Stimulated activated naive CD8-positive, alpha-beta T cell treated with anti-CD3 and anti-CD28 coated beads, Interleukin-15, amount 100 ng/mL, for 72 hours (primary cell): Measurements from ENCODE around the gene SCP2.
A peak's percentile ranks its signal among the peaks of the same experiment; 100 is the strongest.
"Not testable (repeated sequence)": the region's sequence is repeated elsewhere in the genome, so short reads cannot be mapped to it uniquely, and the experiment has no call there.

Experiments used
- ATAC-seq: fragments of 150-1000 bp; cut with Tn5 transposase; 2 replicates; pipeline ENCODE4 v1.10.0; 2021; ENCODE audit warnings: mild to moderate bottlenecking, moderate library complexity
- DNase-seq, 2 donors: peaks; one replicate each; pipeline ENCODE4 v3.0.0; 2021 to 2022
- H3K27ac Mint-ChIP-seq, 2 donors: one replicate each; pipeline ENCODE4 v1.8.0; 2022; ENCODE audit warnings: mild to moderate bottlenecking in 2 of 2, mixed read lengths in 2 of 2, moderate library complexity in 2 of 2
- H3K27me3 Mint-ChIP-seq: one replicate; pipeline ENCODE4 v1.8.0; 2022; ENCODE audit warnings: mixed read lengths
- H3K4me1 Mint-ChIP-seq: one replicate; pipeline ENCODE4 v1.8.0; 2022; ENCODE audit warnings: mild to moderate bottlenecking, mixed read lengths
- H3K4me3 Mint-ChIP-seq, 2 donors: one replicate each; pipeline ENCODE4 v1.8.0; 2022; ENCODE audit warnings: mild to moderate bottlenecking in 2 of 2, mixed read lengths in 2 of 2, moderate library complexity in 1 of 2
- H3K9me3 Mint-ChIP-seq, 2 donors: one replicate each; pipeline ENCODE4 v1.8.0; 2022; ENCODE audit warnings: mixed read lengths in 2 of 2

The SCP2 gene

DNA sequence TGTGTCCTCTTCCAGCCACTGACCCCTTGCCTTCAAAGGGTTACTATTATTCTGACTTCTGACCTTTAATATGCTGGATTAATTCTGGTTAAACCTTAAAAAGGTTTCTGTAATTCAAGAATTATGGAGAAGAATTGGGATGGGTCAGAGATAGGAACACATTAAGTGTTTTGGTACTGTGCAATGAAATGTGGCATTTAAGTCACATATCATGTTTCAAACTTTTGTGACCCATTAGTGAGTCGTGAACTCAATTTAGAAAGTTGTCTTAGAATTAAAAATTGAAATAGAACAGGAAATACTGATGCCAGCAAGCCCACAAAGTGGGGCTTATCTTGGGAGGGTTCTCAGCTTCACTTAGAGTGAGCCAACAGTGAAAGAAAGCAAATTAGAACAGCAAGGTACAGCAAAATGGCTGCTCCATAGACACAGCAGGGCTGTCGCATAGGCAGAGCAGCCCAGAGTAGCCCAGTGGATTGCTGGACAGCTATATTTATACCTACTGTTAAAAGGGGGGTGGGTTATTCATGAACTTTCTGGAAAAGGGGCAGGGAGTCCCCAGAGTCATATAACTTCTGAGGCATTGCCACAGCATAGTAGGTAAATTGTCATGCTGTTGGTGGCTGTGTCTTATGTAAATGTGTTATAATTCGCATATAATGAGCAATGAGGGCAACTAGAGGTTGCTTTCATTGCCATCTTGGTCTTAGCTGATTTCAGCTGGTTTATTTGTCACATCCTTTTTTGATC, 10.5 kb downstream of the SCP2 start:
- DNase-seq = no peak
- Mint-ChIP-seq H3K9me3 (no peaks in the 10 kb centered on the region), H3K27me3 (no peaks in the 10 kb centered on the region), H3K4me1 (no peaks in the 10 kb centered on the region), H3K4me3 (no peak overlapping the region), H3K27ac (no peak overlapping the region)
- no peak for ATAC-seq

- no peak overlapping the region for H3K4me3 Mint-ChIP-seq
- ATAC-seq (no peak), DNase-seq (no peak)
- no peaks in the 10 kb centered on the region for H3K4me1 Mint-ChIP-seq
- H3K27me3 Mint-ChIP-seq = no peaks in the 10 kb centered on the region
- H3K27ac Mint-ChIP-seq = no peak overlapping the region
- H3K9me3 Mint-ChIP-seq = no peaks in the 10 kb centered on the region
Measured at GRCh38 chr1:52938183-52938451, 11.0 kb downstream of the SCP2 start.

DNA sequence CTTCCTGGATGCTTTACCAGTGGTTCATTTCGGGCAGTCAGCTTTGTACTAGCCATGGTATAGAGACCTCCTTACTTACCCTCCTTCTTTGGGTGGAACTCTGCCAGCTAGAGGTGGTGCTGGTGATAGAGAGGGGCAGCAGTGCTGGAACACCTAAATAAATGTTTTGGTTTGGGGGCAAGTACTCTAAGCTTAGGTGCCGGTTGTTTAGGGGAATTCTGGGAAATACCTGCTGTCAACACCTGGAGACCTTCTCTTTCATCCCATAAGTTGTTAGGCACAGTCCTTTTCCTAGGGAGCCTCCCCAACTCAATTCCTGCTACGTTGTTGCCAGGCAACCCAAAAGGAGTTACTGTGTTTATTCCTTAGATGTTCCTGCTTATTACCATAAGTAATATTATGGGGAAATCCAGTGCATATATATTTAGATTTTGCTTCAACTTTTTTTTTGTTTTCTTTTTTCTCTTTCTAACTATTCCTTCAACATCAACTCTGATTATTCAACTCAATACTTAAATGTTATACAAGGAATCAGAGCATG, 16.9 kb downstream of the SCP2 start:
- H3K27me3 Mint-ChIP-seq = no peaks in the 10 kb centered on the region
- no peaks in the 10 kb centered on the region for H3K9me3 Mint-ChIP-seq
- H3K27ac Mint-ChIP-seq = no peak overlapping the region
- no peaks in the 10 kb centered on the region for H3K4me1 Mint-ChIP-seq
- no peak overlapping the region for H3K4me3 Mint-ChIP-seq
- ATAC-seq = no peak
- no peak for DNase-seq

DNA sequence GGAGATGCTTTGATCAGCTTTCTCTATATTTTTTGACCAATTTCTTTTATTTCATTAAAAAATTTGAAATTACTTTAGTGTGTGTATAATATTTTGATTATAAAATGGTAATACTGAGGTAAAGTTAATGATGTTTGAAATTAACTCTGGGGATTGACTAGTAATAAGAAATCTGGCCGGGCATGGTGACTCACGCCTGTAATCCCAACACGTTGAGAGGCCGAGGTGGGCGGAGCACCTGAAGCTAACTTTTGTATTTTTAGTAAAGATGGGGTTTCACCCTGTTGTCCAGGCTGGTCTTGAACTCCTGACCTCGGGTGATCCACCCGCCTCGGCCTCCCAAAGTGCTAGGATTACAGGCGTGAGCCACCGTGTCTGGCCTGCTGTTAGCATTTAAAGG, 17.5 kb downstream of the SCP2 start:
- DNase-seq (no peak), ATAC-seq (no peak)
- no peak overlapping the region for H3K4me3 Mint-ChIP-seq
- no peak overlapping the region for H3K27ac Mint-ChIP-seq
- no peaks in the 10 kb centered on the region for H3K9me3 Mint-ChIP-seq
- H3K27me3 Mint-ChIP-seq = no peaks in the 10 kb centered on the region
- no peaks in the 10 kb centered on the region for H3K4me1 Mint-ChIP-seq

DNA sequence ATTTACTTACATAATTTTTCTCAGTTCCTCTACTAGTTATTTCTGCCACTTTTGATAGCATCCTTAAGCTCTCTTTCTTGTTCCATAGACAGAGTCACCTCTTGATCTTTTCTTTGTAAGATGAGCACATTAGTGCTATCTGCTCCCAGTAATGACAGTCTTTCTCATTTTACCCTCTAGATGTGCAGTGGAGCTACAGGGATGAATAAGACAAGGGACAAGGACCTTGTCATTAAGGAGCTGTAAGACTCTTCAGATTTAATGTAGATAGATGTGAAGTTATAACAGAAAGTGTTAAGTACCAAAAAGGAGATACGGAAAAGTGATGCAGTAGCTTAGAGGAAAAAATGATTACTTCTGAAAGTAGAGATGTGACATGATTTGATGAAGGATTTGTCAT, 20.4 kb downstream of the SCP2 start:
- DNase-seq = no peak
- Mint-ChIP-seq H3K27ac (peak overlapping the region in 1 of 2 donors; percentile 0), H3K9me3 (no peaks in the 10 kb centered on the region), H3K27me3 (no peaks in the 10 kb centered on the region), H3K4me3 (no peak overlapping the region), H3K4me1 (no peaks in the 10 kb centered on the region)
- ATAC-seq = no peak

DNA sequence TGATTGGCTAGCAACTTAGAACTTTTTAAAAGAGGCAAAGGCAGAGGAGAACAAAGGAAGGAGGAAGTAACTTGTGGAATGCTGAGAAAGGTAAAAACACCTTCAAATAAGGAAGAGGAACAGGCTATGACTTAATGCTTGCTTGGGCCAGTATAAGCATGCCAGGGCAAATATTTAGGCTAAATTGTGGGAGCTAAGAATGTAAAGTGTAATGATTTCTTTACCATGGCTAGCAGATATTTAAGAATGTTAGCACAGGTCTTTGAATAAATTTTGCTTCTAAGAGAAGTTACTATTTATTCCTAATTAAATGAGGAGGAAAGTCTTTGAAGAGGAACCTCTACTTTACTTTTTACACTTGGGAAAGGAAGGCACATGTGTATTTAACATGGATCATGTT, 22.5 kb downstream of the SCP2 start:
- not testable (repeated sequence) for H3K9me3 Mint-ChIP-seq, H3K27ac Mint-ChIP-seq, H3K4me3 Mint-ChIP-seq, H3K4me1 Mint-ChIP-seq, ATAC-seq, DNase-seq, H3K27me3 Mint-ChIP-seq

- Mint-ChIP-seq H3K4me1 (no peaks in the 10 kb centered on the region), H3K4me3 (no peak overlapping the region), H3K27me3 (no peaks in the 10 kb centered on the region), H3K9me3 (no peaks in the 10 kb centered on the region), H3K27ac (no peak overlapping the region)
- no peak for ATAC-seq
- DNase-seq = no peak
Measured at GRCh38 chr1:52952112-52952511, 25.0 kb downstream of the SCP2 start.

DNA sequence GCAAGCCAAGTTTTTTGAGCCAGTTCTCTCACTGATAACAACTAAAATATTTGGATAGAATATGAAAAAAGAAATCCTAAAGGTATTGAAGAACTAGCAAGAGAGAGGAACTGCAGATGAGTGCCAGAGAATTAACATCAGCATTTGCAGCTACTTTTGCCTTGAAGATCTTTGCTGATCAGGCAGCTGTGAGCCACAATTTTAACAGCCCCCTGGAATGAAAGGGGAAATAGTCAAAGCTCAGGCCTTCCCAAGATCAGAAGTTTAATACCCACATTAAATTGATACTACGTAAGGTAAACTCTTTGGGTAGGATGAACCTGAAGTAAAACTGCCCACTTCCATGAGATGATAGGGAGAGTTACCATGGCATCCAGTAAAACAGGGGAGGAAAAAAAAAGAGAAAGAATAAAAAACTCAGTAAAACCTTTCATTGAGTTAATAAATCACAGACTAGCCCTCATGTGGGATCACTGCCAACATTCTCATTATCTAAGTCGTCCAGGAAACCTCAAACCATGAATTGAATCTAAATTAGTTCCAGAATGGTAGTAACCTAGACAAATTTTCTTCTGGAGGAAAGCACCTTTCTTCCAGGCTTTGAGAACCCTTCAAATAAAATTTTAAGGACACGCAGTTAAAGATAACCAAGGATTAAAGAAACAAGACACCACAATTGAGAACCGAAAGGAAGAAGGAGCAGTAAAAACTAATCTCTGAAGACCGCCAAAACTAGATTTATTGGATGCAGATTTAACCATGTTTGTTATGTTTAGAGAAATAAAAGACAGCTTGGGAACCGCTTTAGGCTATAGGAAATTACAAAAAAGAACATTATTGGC, 28.3 kb downstream of the SCP2 start:
- no peaks in the 10 kb centered on the region for H3K4me1 Mint-ChIP-seq
- no peaks in the 10 kb centered on the region for H3K9me3 Mint-ChIP-seq
- ATAC-seq (no peak), DNase-seq (no peak)
- no peaks in the 10 kb centered on the region for H3K27me3 Mint-ChIP-seq
- no peak overlapping the region for H3K4me3 Mint-ChIP-seq
- H3K27ac Mint-ChIP-seq = no peak overlapping the region

DNA sequence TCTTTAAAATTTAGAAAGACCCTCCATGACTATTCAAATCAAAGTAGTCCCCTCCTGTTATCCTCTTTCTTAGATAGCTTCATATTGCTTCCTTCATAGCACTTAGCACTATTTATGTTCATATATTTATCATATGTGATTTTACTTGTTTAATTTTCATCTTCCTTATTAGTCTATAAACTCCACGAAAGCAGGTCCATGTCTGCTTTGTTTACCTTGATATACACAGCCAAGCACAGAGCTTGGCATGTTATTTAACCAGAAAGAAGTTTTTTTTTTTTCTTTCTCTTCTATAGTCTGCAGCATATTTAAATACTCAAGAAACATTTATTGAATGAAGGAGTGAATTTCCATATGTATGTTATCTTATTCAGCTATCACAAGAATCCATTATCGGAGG, 36.0 kb downstream of the SCP2 start:
- DNase-seq = no peak
- Mint-ChIP-seq H3K27me3 (no peaks in the 10 kb centered on the region), H3K4me3 (no peak overlapping the region), H3K9me3 (no peaks in the 10 kb centered on the region), H3K4me1 (no peaks in the 10 kb centered on the region), H3K27ac (no peak overlapping the region)
- no peak for ATAC-seq

GRCh38 chr1:52967666-52968065, 40.6 kb downstream of the SCP2 start:
- H3K4me1 Mint-ChIP-seq = no peaks in the 10 kb centered on the region
- no peaks in the 10 kb centered on the region for H3K9me3 Mint-ChIP-seq
- no peaks in the 10 kb centered on the region for H3K27me3 Mint-ChIP-seq
- DNase-seq = no peak
- no peak overlapping the region for H3K4me3 Mint-ChIP-seq
- ATAC-seq = no peak
- H3K27ac Mint-ChIP-seq = no peak overlapping the region

DNA sequence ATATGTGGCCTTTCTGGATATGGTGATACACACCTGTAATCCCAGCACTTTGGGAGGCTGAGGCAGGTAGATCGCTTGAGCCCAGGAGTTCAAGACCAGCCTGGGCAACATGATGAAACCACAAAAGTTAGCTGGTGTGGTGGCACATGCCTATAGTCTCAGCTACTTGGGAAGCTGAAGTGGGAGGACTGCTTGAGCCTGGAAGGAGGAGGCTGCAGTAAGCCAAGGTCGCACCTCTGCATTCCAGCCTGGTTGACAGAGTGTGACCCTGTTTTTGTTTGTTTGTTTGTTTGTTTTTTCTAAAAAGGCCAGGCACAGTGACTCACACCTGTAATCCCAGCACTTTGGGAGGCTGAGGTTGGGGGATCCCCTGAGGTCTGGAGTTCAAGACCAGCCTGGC, 42.2 kb downstream of the SCP2 start:
- not testable (repeated sequence) for H3K27me3 Mint-ChIP-seq, H3K4me1 Mint-ChIP-seq, H3K9me3 Mint-ChIP-seq, ATAC-seq, H3K27ac Mint-ChIP-seq, DNase-seq, H3K4me3 Mint-ChIP-seq

DNA sequence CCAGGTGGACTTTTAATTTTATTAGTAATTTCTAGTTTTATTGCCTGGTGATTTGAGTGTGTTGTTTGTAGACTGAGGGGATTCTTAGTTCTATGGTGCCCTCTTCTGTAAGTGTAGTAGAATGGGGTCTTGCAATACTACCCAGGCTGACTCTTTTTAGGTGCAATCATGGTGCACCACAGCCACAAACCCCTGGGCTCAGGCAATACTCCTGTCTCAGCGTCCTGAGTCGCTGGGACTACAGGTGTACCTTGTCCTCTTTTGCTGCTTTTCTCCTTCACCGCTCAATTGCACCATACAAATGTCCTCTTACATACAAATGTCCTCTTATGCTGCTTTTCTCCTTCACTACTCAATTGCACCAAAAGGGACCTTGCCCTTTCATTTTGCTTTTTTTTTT, 43.1 kb downstream of the SCP2 start:
- ATAC-seq = no peak
- no peak for DNase-seq
- Mint-ChIP-seq H3K9me3 (no peaks in the 10 kb centered on the region), H3K4me1 (no peaks in the 10 kb centered on the region), H3K27me3 (no peaks in the 10 kb centered on the region), H3K4me3 (no peak overlapping the region), H3K27ac (no peak overlapping the region)

GRCh38 chr1:52973841-52974240, 46.8 kb downstream of the SCP2 start:
- DNase-seq = no peak
- no peak overlapping the region for H3K27ac Mint-ChIP-seq

GRCh38 chr1:52976183-52977035, 49.3 kb downstream of the SCP2 start:
- ATAC-seq = no peak
- H3K9me3 Mint-ChIP-seq = no peaks in the 10 kb centered on the region
- H3K27me3 Mint-ChIP-seq = no peaks in the 10 kb centered on the region
- peak overlapping the region in 1 of 2 donors; percentile 52 for H3K27ac Mint-ChIP-seq
- peaks cover 6% of the 10 kb centered on the region for H3K4me1 Mint-ChIP-seq
- no peak for DNase-seq
- no peak overlapping the region for H3K4me3 Mint-ChIP-seq

More at GRCh38 chr1:52973841-52974240, 46.8 kb downstream of the SCP2 start:
- Mint-ChIP-seq H3K27me3 (no peaks in the 10 kb centered on the region), H3K4me1 (peaks cover 6% of the 10 kb centered on the region), H3K9me3 (no peaks in the 10 kb centered on the region), H3K4me3 (no peak overlapping the region)
- no peak for ATAC-seq

GRCh38 chr1:52978045-52978444, 51.0 kb downstream of the SCP2 start:
- H3K27me3 Mint-ChIP-seq = no peaks in the 10 kb centered on the region
- H3K4me1 Mint-ChIP-seq = peaks cover 6% of the 10 kb centered on the region
- H3K9me3 Mint-ChIP-seq = peaks cover 0 to under 1% of the 10 kb centered on the region in 2 donors
- no peak overlapping the region for H3K4me3 Mint-ChIP-seq
- no peak overlapping the region for H3K27ac Mint-ChIP-seq
- DNase-seq (no peak), ATAC-seq (no peak)

- ATAC-seq, H3K4me3 Mint-ChIP-seq, H3K4me1 Mint-ChIP-seq, H3K9me3 Mint-ChIP-seq, H3K27me3 Mint-ChIP-seq, H3K27ac Mint-ChIP-seq, DNase-seq: not testable (repeated sequence)
Measured at GRCh38 chr1:52992733-52993132, 65.7 kb downstream of the SCP2 start.
